Stimulated activated CD4-positive, alpha-beta T cell treated with anti-CD3 and anti-CD28 coated beads, Interleukin-15, amount 100 ng/mL, for 48 hours (primary cell): ENCODE results near the gene MRPS25.
"Not testable (repeated sequence)": the region's sequence is repeated elsewhere in the genome, so short reads cannot be mapped to it uniquely, and the experiment has no call there.

ENCODE experiments used
- DNase-seq, 2 donors: peaks; one replicate each; pipeline ENCODE4 v3.0.0-alpha.2; 2020; ENCODE audit warnings: low read depth in 2 of 2

MRPS25 gene

GRCh38 chr3:15043408-15044171 is 21.5 kb downstream of the MRPS25 start:
- DNase-seq = no peak

DNA sequence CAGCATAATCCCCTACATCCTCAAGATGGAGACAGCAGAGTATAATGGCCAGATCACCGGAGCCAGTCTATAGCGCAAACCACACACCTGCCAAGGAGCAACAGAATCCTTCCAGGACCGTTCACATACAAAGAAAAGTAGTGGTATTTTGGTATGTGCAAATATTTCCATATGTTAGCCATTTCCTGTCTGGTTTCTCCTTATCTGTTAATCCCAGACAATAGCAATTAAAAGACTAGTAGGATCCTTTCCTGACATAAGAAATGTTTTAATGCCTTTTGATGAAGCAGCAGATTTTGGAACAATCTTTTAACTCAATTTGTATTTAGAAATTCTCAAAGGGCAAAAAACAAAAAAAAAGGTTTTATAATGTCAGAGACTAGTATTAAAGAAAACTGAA is 22.2 kb downstream of the MRPS25 start:
- no peak for DNase-seq

DNA sequence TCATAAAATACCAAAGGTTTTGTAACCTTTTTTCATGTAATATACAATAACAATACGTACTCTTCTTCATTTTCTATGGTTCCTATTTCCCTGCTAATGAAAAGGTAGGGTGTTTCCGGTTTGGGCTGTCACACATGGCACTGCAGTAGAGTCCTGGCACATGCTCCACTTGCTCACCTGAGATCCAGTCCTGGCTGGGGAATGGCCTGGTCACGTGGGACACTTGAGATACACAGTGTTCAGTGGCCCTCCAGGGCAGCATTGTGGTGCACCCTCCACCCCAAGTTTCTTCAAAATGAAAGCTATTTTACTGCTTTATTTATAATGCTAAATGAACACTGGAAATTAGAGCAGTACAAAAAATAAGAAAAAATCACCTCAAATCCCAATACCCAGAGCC is 23.2 kb downstream of the MRPS25 start:
- DNase-seq = no peak

GRCh38 chr3:15040844-15041243 is 24.3 kb downstream of the MRPS25 start:
- DNase-seq = no peak

DNA sequence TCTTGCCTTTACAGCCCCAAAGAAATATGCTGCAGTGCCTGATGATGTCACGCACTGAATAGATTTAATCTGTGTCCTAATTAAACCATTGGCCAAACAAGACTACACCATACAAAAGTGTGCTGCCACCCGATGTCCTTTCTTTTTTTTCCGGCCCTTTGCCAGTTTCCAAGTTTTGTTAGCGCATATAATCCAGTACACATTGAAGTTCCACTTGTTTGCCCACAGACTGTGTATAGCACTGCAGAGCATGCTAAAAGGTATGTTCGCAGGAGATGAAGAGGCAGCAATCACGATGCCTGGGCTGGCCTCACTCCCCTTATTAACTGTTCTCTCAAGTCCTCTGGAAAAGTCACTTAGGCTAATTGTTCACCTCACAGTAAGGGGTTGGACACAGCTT is 26.8 kb downstream of the MRPS25 start:
- DNase-seq = no peak

GRCh38 chr3:15033103-15033502 is 32.0 kb downstream of the MRPS25 start:
- no peak for DNase-seq

GRCh38 chr3:15032650-15033049 is 32.5 kb downstream of the MRPS25 start:
- DNase-seq = no peak

DNA sequence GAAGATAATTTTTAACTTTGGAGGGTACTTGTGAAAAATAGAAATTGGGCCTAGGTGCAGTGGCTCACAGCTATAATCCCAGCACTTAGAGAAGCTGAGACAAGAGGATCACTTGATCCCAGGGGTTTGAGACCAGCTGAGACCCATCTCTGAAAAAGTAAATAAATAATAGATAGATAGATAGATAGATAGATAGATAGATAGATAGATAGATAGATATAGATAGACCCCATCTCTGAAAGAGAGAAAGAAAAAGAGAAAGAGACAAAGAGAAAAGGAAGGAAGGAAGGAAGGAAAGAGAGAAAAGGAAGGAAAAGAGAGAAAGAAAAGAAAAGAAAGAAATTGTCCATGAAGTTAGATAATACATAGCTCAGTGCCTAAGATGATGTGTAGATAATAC is 35.5 kb downstream of the MRPS25 start:
- DNase-seq = no peak

DNA sequence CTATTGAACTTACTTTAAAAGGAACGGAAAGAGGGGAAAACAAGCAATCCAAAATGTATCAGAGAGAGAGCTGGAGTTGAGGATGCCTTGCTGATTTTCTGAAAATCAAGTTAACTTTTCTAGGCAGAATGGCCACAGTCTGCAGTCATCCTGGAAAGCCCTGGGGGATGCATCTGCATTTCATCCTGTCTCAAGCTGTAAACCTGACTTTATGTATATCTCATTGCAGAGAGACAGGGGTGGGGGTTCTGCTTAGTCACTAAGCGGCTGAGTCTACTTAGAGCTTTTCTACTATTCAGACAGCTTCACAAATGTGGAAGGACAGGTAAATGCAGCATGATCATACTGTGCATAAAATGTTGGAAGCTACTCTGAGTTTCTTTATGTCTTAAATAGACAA is 41.4 kb downstream of the MRPS25 start:
- no peak for DNase-seq

GRCh38 chr3:15023249-15023648 is 41.9 kb downstream of the MRPS25 start:
- no peak for DNase-seq

DNA sequence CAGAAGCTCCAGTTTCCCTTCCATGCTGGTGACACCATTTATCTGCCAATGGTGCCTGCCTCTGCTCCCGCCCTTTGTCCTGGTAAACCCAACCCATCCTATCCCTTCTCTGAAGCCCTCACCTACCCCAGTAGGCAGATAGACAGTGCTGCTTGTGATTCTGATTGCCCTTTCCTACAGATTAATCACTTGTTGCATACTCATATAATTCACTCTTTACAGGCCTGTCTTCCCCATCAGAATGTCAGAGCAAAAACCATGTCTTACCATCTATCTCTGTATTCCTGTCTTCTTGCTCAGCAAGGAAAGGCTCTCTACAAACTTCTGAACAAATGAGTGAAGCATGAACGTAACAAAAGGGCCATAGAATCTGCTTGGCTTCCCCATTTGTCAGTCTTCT is 47.9 kb downstream of the MRPS25 start:
- no peak for DNase-seq

DNA sequence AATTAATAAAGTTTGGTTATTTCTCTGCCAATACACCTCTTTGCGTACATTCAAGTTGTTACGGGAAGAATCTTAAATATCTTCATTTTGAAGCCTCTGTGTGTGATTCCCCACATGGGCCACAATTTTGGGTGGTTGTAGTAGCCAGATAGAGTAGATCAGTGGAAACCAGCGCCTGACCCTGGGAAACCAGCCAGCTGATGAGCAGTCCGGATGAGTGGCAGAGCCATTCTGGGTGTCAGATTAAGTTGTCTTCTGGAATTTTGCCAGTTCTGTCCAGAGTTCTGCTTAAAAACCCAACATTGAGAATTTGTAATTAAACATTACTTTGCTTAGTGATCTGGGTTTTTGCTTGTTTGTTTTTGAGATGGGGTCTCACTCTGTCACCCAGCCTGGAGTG is 49.7 kb downstream of the MRPS25 start:
- no peak for DNase-seq

- DNase-seq = no peak
These were observed 50.3 kb downstream of the MRPS25 start for GRCh38 chr3:15014606-15015328.

DNA sequence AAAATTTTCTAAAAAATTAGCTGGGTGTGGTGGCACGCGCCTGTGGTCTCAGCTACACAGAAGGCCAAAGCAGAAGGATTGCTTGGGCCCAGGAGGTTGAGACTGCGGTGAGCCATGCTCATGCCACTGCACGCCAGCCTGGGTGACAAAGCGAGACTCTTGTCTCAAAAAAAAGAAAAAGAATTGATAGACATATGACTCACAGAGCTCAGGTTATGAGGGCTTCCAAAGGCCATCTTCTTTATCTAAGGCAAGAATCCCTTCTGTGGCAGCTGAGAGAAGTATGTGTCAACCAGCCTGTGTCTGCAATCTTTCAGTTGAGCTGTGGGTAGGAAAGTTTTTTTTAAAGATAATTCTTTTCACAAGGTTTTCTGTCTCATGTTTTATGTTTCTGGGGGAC is 53.9 kb downstream of the MRPS25 start:
- no peak for DNase-seq

DNA sequence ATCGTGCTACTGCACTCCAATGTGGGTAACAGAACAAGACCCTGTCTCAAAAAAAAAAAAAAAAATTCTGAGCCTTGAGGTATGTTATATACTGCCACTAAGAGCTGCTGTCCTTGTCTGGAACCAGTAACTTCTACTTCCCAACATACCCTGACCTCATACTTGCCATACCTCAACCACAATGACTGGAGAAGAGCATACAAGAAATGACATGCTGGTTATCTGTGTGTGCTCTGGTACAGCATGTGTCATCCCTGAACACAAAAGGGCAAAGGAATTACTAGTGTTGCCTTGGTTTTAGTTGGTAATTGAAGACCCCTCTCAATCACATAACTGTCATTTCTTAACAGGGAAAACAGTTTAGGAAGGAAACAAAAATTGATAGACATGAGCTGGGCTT is 54.5 kb downstream of the MRPS25 start:
- DNase-seq = no peak

- DNase-seq = no peak
These were observed 55.9 kb downstream of the MRPS25 start for GRCh38 chr3:15009167-15009566.

- DNase-seq = no peak
These were observed 57.4 kb downstream of the MRPS25 start for GRCh38 chr3:15007681-15008141.

DNA sequence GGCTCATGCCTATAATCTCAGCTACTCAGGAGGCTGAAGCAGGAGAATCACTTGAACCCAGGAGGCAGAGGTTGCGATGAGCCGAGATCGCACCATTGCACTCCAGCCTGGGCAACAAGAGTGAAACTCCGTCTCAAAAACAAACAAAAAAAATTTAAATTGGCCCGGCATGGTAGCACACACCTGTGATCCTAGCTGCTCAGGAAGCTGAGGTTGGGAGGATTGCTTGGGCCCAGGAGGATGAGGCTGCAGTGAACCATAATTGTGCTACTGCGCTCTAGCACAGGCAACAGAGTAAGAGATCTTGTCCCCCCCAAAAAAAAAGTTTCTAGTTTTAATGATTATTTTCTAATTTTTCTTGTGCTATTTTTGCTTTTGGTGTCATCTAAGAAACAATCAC is 65.9 kb downstream of the MRPS25 start:
- DNase-seq = not testable (repeated sequence)
